HuH-7.5 (cell line): ENCODE measurements around the gene CCDC170.

Experiments used
- DNase-seq: peaks from one replicate; pipeline ENCODE4 v3.0.0; 2011; ENCODE audit warnings: low spot score

Gene CCDC170

GRCh38 chr6:151618717-151619116, 124.9 kb downstream of the CCDC170 start:
- DNase-seq: no peak

- DNase-seq: no peak
Measured at GRCh38 chr6:151620179-151620578, 126.4 kb downstream of the CCDC170 start.

GRCh38 chr6:151624071-151624470, 130.3 kb downstream of the CCDC170 start:
- no peak for DNase-seq

- DNase-seq: no peak
Measured at GRCh38 chr6:151624481-151624880, 130.7 kb downstream of the CCDC170 start.

DNA sequence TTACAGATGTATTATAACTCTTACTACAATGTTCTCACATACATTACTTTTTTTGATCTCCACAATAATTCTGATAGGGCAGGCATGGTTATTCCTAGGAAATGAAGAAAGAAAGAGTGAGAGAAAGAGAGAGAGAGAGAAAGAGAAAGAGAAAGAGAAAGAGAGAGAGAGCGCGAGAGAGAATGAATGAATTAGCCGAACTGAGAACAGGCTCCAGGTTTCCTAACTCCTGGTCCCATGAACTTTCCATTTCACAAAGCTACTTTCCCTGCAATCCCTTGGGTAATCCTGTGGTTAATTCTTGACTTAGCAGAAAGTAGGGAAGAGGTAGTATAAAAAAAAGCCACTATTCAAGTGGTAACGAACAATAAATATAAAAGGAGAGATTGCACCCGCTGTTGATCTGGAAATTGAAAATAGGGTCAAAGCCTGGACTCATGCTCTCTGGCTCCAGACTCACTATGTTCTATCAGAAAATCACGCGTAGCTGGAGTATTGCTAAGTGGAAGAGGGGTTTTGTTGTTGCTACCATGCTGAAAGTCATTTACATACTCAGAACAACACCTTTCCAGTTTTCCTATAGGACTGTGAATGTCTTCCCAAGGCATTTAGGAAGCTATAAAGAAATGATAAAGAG, 131.2 kb downstream of the CCDC170 start:
- no peak for DNase-seq

GRCh38 chr6:151627689-151628444, 134.1 kb downstream of the CCDC170 start:
- DNase-seq: no peak

- DNase-seq: no peak
Measured at GRCh38 chr6:151629791-151630190, 136.0 kb downstream of the CCDC170 start.

- DNase-seq: no peak
Measured at GRCh38 chr6:151630387-151630786, 136.6 kb downstream of the CCDC170 start.

DNA sequence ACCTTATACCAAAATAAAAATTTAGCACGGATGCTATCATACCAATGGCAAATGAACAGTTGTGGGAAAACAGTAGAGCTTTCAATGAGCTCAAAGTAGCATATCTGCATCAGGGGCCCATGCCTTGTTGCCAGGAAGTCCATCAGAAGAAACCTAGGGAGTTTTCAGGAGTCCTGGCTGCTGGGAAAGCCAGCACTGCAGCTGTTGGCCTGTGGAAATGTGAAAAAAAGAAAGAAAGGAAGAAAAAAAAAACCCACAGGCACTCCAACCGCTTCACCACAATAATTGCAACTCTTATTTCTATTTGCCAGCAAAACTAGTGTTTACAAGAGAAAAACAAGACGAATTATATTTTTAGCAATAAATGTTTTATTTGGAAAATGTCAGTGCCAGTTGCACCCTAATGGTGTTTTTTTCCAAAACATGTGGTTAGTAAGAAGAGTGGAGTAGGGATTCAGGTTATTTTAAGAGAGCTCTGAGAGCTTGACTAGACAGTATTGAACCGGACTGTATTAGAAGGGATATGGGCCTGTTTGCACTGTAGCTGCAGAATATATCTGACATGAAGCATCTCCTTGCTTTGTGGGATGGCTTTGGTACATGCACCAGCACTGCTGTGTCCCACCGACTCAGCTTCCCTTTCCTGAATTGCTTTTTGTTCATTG, 137.3 kb downstream of the CCDC170 start:
- DNase-seq: no peak

DNA sequence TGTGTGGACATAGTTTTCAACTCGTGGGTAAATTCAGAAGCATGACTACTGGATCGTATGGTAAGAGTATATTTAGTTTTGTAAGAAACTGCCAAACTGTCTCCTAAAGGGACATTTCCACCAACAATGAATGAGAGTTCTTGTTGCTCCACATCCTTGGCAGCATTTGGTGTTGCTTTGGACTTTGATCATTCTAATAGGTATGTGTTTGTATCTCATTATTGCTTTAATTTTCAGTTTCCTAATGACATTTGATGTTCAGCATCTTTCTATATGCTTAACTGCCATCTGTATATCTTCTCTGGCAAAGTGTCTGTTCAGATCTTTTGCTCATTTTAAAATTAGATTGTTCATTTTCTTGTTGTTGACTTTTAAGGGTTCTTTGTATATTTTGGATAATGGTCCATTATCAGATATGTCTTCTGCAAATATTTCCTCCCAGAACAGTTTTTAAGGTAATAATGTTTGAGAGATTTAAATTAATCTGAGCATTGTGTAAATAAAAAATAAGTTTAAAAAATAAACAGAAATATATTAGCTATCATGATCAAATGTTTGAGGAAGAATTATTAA, 138.7 kb downstream of the CCDC170 start:
- no peak for DNase-seq

DNA sequence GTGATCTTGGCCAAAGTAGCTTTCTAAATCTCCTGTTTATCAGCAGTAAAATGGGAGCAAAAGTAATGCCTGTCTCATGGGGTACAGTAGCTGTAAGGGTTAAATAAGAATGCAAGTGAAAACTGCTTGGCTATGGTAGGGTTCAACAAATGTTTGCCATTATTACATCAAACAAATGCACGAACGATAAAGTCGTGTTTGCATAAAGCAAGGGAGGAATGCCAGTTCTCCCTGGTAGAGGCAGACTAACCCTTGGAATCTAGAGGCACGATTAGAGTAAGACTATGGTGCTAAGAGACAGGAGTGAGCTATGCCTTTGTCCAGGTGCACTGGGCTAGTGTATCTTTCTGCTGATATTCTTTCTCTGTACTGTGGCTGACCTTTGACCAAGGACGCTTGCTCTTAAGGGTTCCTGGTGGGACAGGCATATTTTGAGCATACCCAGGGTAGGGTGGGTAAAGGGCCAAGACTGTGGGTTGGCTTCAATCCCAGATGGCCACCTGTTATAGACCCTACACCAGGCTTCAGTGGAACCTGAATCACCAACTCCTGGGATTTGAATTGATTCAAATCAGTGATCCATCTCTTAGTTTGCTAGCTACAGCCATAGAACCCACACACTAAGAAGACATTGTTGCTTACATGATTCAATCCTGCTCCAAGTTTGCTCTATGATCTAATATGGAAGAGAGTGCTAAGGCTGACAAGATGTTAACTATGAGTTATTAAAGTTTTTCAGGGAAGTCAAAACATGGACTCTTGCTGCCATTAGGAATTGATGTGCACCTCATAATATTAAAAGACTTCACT, 139.9 kb downstream of the CCDC170 start:
- no peak for DNase-seq

DNA sequence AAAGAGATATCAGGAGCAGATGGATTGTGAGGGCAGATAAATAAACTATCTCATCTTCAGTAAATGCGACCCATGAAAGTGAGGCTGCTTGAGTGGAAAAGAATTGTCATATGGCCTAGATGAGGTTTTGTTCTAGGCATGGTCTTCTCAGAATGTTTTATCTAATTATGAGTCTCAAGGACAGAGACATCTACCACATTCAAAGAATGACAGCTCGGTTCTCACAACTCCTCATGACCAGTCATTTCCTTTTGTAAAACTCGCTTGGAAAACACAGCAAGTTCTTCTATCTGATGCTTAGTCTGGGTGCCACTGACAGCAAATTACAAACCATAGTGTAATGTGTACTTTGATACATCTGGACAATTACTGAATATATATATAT, 140.5 kb downstream of the CCDC170 start:
- DNase-seq: no peak

DNA sequence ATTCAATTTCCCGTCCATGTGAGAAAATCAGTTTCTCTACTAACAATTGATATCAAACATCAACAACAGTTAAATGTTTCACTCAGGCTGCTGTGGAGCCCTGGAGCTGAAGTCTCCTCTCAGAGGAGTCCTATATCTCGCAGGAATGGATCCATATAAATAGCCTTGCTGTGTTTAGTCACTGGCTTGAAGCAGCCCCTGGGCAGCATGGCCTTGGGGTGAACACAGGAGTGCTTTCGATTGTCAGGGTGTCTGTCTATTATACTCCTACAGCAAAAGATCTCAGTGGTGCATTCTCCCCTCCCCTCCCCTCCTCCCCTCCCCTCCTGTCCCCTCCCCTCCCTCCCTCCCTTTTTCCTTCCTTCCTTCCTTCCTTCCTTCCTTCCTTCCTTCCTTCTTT, 141.9 kb downstream of the CCDC170 start:
- DNase-seq: no peak

DNA sequence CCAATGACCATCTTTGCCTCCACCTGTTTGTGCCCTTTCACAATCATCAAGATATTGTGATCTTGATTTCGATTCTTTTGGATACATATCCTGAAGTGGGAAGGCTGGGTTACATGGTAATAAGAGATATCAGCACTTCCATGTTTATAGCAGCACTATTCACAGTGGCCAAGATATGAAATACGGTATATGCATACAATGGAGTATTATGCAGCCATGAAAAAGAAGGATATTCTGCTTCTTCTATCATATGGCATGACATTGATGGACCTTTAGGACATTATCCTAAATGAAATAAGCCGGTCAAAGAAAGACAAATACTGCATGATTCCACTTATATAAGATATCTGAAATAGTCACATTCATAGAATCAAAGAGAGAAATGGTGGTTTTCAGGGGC, 144.0 kb downstream of the CCDC170 start:
- DNase-seq: no peak

- DNase-seq: no peak
Measured at GRCh38 chr6:151639750-151640149, 145.9 kb downstream of the CCDC170 start.

DNA sequence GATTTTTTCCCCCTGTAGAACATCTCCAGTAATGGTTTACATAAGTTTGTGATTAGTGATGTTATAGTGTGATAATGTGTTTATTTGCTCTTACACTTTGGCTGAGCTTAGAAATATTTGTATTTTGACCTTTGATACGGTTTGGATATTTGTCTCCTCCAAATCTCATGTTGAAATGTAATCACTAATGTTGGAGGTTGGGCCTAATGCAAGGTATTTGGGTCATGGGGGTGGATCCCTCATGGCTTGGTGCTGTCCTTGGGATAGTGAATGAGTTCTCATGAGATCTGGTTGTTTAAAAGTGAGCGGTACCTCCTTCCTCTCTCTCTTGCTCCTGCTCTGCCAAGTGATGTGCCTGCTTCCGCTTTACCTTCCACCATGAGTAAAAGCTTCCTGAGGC, 147.2 kb downstream of the CCDC170 start:
- no peak for DNase-seq

GRCh38 chr6:151647976-151648639, 154.3 kb downstream of the CCDC170 start:
- no peak for DNase-seq

DNA sequence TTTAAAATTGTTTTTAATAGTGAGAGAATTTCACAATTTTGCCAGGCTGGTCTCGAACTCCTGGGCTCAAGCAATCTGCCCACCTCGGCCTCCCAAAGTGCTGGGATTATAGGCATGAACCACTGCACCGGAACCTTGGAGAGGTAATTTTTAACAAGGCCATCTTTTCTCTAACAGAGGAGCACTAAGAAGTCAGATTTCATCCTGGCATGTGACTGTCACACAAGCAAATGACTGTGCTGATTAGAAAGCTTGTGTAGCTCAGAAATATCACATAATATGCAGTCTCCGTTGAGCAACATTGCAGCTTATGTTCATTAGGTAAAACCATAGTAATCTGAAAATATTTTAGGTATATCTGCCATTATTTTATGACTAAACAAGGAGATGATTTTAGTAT, 156.0 kb downstream of the CCDC170 start:
- DNase-seq: no peak

DNA sequence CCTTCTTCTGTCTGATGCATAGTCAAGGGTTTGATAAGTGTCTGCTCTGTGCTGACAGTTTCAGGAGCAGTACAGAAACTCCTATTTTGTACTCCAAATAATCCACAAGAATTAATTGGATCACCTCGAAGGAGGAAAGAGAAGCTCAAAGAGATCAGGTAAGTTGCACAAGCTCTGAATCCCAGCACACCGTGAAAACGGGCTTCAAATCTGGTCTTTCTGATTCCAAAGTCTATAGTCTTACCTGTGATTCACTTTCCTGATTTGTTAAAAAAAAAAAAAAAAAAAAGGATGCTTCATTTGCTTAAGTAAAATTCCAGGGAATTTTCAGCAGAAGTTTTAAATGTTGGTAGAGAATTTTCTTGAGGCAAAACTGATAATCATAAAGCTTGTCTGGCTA, 157.8 kb downstream of the CCDC170 start:
- no peak for DNase-seq

DNA sequence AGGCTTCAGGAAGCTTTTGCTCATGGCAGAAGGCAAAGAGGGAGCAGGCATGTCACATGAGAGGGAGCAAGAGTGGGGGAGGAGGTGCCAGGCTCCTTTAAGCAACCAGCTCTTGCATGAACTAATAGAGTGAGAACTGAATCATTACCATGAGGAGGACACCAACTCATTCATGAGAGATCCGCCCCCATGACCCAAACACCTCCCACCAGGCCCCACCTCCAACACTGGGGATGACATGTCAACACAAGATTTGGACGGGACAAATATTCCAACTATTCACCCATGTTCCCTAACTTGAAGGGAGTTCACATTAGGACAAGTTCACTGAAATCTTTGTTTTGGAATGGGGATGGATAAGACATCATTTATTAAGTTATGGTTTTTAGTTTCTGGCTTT, 158.5 kb downstream of the CCDC170 start:
- DNase-seq: no peak

DNA sequence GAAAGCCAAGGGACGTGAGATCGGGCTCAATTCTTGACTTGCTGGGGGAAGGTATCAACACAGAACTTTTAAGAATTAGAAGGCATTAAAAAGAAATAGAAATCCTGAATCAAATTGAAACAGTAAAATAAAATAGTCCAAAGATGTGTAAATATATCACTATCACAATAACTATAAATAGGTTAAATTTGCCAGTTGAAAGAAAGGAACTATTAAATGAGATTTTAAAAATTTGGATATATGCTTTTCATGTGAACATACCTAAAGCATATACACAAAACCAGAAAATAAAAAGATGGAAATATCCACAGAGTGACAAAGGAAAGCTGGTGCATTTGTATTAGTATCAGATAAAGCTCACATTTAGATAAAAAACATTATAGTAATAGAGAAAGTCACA, 161.3 kb downstream of the CCDC170 start:
- DNase-seq: no peak

DNA sequence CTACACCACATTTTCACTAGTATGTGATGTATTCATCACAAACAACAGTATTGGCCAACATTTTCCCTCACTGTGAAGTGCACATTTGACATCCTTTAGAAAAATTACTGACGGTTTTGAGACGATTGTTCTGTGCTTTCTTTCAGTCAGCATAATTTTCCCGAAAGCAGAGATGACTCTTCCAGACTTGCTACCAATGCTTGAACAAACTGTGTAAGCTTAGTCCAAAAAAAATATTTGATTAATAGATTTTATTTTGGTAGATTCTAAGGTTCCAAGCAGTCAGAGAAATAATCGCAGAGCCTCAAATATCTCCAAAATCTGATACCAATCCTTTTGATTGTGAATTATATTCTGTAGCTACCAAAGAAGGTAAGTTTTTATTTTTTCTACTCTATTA, 162.6 kb downstream of the CCDC170 start:
- no peak for DNase-seq
